Osteoblast (primary cell): ENCODE measurements around the gene PANK4. TPM values are rescaled to one million over a fixed set of nuclear protein-coding genes. Genes with fewer than 3 reads are reported as not detected.

Experiments
- DNase-seq: peaks from one replicate; pipeline ENCODE4 v3.0.0; 2011; ENCODE audit warnings: low spot score, mixed read lengths; ENCODE audit not compliant: insufficient read length; ENCODE audit errors: missing footprints
- H2AFZ ChIP-seq: 2 replicates; pipeline ENCODE4 v1.6.0; 2011; ENCODE audit warnings: mild to moderate bottlenecking, low read length
- H3K27ac ChIP-seq: 2 replicates; pipeline ENCODE4 v1.5.1; 2011; ENCODE audit warnings: mild to moderate bottlenecking, low read depth, low read length, moderate library complexity
- H3K27me3 ChIP-seq: 2 replicates; pipeline ENCODE4 v1.6.0; 2012; ENCODE audit warnings: mild to moderate bottlenecking, control low read depth, inconsistent platforms, low read length, moderate library complexity; ENCODE audit not compliant: insufficient read depth
- H3K36me3 ChIP-seq: 2 replicates; pipeline ENCODE4 v1.5.1; 2011; ENCODE audit warnings: mild to moderate bottlenecking, low read length, control low read depth, moderate library complexity; ENCODE audit not compliant: insufficient read depth
- H3K4me1 ChIP-seq: 2 replicates; pipeline ENCODE4 v1.5.1; 2011; ENCODE audit warnings: mild to moderate bottlenecking, low read length, control low read depth, moderate library complexity; ENCODE audit not compliant: insufficient read depth
- H3K4me2 ChIP-seq: 2 replicates; pipeline ENCODE4 v1.6.0; 2011; ENCODE audit warnings: mild to moderate bottlenecking, low read length; ENCODE audit not compliant: insufficient read depth
- H3K4me3 ChIP-seq: fragments of 200-600 bp; sonication (generic); 3 replicates; pipeline ENCODE4 v1.5.1; 2012; ENCODE audit warnings: mild to moderate bottlenecking, low read length, inconsistent platforms; ENCODE audit not compliant: insufficient read depth
- H3K79me2 ChIP-seq: 2 replicates; pipeline ENCODE4 v1.6.0; 2012; ENCODE audit warnings: mild to moderate bottlenecking, low read length, control low read depth, inconsistent platforms; ENCODE audit not compliant: insufficient read depth
- H3K9me3 ChIP-seq: 2 replicates; pipeline ENCODE4 v1.5.1; 2011; ENCODE audit warnings: low read depth, low read length, control low read depth
- H4K20me1 ChIP-seq: 2 replicates; pipeline ENCODE4 v1.6.0; 2012; ENCODE audit warnings: mild to moderate bottlenecking, low read length, control low read depth; ENCODE audit not compliant: insufficient read depth
- total RNA-seq: library from RNA; depleted of rRNA; stranded (reverse); fragments of >200 nt; gene quantifications from 2 replicates; pipeline ENCODE4 v1.2.3, GENCODE V29; 2012
- TF ChIP-seq, protein P1 (sequence below): IDR thresholded peaks from 2 replicates; pipeline ENCODE4 v1.5.1; 2011; ENCODE audit warnings: mild to moderate bottlenecking, low read depth, low read length, moderate library complexity; ENCODE audit errors: extremely low read depth

The PANK4 gene
- total RNA-seq, 1 donor = 15.2 TPM

DNA sequence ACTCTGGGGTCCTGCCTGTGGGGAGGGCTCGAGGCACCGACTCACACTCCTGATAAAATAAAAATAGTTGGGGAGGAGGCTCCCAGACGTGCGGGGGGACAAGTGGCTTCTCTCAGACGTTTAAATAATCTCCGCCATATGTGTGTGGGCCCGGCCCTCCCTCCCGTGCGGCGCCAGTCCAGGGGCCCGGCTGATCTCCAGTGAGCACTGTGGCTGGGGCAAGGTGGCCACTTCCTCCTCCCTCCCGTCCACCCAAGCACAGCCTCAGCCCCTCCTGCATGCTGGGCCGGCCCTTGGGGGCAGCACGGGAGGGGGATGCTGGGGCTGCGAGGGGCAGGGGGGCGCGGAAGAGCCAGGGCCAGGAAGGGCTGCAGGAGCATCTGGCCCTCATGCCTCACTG lies 54.3 kb downstream of the PANK4 start:
- TF ChIP-seq, protein P1, sequence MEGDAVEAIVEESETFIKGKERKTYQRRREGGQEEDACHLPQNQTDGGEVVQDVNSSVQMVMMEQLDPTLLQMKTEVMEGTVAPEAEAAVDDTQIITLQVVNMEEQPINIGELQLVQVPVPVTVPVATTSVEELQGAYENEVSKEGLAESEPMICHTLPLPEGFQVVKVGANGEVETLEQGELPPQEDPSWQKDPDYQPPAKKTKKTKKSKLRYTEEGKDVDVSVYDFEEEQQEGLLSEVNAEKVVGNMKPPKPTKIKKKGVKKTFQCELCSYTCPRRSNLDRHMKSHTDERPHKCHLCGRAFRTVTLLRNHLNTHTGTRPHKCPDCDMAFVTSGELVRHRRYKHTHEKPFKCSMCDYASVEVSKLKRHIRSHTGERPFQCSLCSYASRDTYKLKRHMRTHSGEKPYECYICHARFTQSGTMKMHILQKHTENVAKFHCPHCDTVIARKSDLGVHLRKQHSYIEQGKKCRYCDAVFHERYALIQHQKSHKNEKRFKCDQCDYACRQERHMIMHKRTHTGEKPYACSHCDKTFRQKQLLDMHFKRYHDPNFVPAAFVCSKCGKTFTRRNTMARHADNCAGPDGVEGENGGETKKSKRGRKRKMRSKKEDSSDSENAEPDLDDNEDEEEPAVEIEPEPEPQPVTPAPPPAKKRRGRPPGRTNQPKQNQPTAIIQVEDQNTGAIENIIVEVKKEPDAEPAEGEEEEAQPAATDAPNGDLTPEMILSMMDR = no peak
- Histone ChIP-seq H3K27me3 (peaks cover 5% of the 10 kb centered on the region), H2AFZ (no peak overlapping the region), H3K36me3 (no peaks in the 10 kb centered on the region), H3K79me2 (no peaks in the 10 kb centered on the region), H3K9me3 (no peaks in the 10 kb centered on the region), H3K4me1 (no peaks in the 10 kb centered on the region), H3K27ac (no peak overlapping the region), H3K4me3 (no peak overlapping the region), H4K20me1 (peaks cover 3% of the 10 kb centered on the region), H3K4me2 (no peak overlapping the region)
- DNase-seq = no peak

DNA sequence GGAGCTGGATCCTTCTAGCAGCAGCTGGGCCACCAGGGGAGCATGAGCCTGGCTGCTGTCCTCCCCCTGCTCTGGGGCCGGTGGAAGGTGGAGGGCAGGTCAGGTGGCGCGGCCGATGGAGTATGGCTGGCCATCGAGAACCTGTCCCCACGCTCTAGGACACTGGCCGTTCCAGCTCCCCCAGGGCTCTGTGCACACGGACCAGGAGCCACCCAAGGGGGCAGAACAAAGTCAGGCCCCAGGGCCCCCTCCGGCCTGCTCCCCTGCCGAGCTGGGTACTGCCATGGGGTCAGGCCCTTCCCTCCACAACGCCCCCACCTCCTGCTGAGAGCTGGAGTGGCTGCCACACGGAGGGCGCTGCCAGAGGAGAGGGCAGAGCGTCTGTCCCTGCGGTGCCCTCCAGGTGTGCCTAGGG lies 54.8 kb downstream of the PANK4 start:
- H3K4me2 ChIP-seq = no peak overlapping the region
- no peaks in the 10 kb centered on the region for H3K9me3 ChIP-seq
- no peaks in the 10 kb centered on the region for H3K36me3 ChIP-seq
- H3K4me3 ChIP-seq = no peak overlapping the region
- no peak overlapping the region for H2AFZ ChIP-seq
- no peaks in the 10 kb centered on the region for H3K79me2 ChIP-seq
- peaks cover 3% of the 10 kb centered on the region for H4K20me1 ChIP-seq
- no peak overlapping the region for H3K27ac ChIP-seq
- H3K4me1 ChIP-seq = no peaks in the 10 kb centered on the region
- no peak for DNase-seq
- peaks cover 5% of the 10 kb centered on the region for H3K27me3 ChIP-seq
- TF ChIP-seq, protein P1 = no peak

DNA sequence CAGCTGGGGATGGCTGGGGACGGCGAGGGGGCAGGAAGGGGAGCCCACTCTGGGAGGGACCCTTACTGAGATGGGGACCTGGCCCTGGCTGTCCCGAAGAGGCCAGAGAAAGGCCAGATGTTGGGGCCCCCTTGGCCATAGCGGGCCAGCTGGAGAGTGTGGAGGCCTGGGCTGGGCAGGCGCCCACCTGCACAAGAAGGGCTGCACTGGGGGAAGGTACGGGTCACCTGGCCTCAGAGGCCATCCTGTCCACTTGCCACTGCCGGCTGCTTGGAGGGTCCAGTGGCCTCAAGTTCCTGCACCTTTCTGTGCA lies 55.3 kb downstream of the PANK4 start:
- Histone ChIP-seq H3K27ac (no peak overlapping the region), H3K27me3 (peaks cover 5% of the 10 kb centered on the region), H2AFZ (no peak overlapping the region), H4K20me1 (peaks cover 3% of the 10 kb centered on the region), H3K79me2 (no peaks in the 10 kb centered on the region), H3K36me3 (no peaks in the 10 kb centered on the region), H3K4me1 (no peaks in the 10 kb centered on the region), H3K4me2 (no peak overlapping the region), H3K9me3 (no peaks in the 10 kb centered on the region), H3K4me3 (no peak overlapping the region)
- DNase-seq = no peak
- TF ChIP-seq, protein P1 = no peak

DNA sequence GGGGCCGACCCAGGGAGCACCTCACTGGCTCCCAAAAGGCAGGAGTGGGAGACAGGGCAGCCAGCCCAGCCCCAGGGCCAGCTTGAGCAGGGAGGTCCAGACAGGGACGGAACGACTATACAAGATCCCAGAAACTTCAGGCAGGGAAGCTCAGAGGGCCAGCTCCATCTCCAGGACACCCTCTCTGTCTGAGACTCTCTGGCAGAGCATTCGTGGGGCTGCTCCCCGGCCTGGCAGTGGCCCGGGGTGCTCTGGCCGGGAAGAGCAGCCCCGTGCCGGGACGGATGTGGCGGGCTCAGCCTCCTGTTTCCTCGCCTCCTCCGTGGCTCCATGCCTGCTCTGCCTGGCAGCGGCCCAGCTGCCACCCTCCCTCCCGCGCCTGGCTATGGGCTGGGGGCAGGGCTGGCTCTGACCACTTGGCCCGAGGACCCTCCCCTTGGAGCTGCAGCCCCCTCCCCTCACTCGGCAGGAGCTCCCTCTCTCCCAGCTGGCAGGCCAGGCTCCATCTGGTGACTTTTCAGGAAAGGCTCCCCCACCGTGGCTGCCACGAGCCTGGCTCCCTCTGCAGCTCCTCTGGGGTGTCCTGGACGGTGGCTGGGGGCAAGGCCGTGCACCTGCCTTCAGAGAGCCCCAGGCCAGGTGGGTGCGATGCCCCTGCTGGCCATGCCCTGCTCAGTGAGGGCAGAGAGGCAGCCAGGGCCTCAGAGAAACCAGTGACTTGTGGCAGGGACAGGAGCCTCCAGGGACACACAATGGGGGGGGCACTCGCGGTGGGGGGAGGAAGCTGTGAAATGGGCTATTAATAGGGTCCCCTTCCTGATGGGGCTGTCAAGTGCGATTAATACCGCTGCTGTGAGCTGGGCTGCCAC lies 55.9 kb downstream of the PANK4 start:
- H3K79me2 ChIP-seq = no peaks in the 10 kb centered on the region
- H3K27me3 ChIP-seq = peaks cover 5% of the 10 kb centered on the region
- H3K4me1 ChIP-seq = no peaks in the 10 kb centered on the region
- peaks cover 3% of the 10 kb centered on the region for H4K20me1 ChIP-seq
- H3K27ac ChIP-seq = no peak overlapping the region
- TF ChIP-seq, protein P1 = no peak
- no peak overlapping the region for H3K4me3 ChIP-seq
- no peak overlapping the region for H3K4me2 ChIP-seq
- no peak overlapping the region for H2AFZ ChIP-seq
- no peak for DNase-seq
- H3K36me3 ChIP-seq = no peaks in the 10 kb centered on the region
- H3K9me3 ChIP-seq = no peaks in the 10 kb centered on the region
